GM12873 (cell line): Measurements from ENCODE around the gene B4GALNT3.

Source experiments
- TF ChIP-seq, protein P1 (sequence below): IDR thresholded peaks from 2 replicates; pipeline ENCODE4 v1.5.1; 2012; ENCODE audit warnings: low read depth, mild to moderate bottlenecking, moderate library complexity, low read length, control low read depth; ENCODE audit not compliant: insufficient read depth; ENCODE audit errors: missing control alignments

Gene B4GALNT3

GRCh38 chr12:581321-581720 lies 121.6 kb downstream of the B4GALNT3 start:
- TF ChIP-seq, protein P1, sequence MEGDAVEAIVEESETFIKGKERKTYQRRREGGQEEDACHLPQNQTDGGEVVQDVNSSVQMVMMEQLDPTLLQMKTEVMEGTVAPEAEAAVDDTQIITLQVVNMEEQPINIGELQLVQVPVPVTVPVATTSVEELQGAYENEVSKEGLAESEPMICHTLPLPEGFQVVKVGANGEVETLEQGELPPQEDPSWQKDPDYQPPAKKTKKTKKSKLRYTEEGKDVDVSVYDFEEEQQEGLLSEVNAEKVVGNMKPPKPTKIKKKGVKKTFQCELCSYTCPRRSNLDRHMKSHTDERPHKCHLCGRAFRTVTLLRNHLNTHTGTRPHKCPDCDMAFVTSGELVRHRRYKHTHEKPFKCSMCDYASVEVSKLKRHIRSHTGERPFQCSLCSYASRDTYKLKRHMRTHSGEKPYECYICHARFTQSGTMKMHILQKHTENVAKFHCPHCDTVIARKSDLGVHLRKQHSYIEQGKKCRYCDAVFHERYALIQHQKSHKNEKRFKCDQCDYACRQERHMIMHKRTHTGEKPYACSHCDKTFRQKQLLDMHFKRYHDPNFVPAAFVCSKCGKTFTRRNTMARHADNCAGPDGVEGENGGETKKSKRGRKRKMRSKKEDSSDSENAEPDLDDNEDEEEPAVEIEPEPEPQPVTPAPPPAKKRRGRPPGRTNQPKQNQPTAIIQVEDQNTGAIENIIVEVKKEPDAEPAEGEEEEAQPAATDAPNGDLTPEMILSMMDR, result no peak

DNA sequence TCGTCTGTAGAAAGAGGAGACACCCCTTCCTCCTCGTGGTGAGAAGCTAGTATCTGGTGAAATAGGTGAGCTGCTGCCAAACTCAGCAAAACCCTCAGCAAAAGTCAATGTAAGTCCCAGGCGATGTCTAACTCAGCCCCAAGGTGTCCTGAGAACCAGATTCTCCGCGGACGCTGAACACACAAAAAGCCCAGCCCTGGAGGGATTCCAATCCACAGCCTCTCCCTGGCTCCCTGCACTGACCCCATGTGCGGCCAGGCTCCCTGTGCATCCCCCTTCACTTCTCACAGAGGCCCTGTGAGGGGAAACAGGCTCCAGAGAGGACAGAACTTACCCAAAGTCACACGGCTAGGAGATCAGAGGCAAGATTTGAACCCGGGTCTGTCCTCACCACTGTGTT lies 122.0 kb downstream of the B4GALNT3 start:
- TF ChIP-seq, protein P1, result no peak

DNA sequence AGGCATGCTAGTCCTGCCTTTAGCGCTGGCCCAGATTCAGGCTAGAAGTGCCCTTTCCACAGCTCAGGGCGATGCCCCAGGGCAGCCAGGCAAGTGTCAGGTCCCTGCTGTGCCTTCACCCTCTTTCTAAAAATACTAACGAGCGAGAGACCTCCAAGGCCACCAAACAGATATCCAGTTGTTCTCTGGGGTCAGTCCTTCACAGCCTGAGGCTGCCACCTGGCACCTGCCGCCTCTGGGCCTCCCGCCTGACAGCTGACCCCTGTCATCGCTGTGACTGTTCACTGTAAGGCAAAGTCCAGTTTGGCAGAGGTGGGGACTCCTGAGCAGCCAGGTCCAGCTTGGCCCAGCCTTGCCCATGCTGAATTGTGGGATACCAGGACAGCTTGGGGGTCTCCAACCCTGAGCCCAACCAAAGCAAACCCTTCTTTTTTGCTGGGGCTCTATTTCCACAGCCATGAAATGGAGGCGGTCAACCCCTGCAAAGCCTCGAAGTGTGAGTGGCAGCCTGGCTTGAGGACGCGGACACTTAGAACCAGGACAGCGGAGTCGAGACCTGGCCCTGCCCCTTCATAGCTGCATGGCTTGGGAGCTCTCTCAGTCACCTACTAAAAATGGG lies 123.6 kb downstream of the B4GALNT3 start:
- TF ChIP-seq, protein P1, result no peak

GRCh38 chr12:585062-586061 lies 125.6 kb downstream of the B4GALNT3 start:
- TF ChIP-seq, protein P1, result no peak

DNA sequence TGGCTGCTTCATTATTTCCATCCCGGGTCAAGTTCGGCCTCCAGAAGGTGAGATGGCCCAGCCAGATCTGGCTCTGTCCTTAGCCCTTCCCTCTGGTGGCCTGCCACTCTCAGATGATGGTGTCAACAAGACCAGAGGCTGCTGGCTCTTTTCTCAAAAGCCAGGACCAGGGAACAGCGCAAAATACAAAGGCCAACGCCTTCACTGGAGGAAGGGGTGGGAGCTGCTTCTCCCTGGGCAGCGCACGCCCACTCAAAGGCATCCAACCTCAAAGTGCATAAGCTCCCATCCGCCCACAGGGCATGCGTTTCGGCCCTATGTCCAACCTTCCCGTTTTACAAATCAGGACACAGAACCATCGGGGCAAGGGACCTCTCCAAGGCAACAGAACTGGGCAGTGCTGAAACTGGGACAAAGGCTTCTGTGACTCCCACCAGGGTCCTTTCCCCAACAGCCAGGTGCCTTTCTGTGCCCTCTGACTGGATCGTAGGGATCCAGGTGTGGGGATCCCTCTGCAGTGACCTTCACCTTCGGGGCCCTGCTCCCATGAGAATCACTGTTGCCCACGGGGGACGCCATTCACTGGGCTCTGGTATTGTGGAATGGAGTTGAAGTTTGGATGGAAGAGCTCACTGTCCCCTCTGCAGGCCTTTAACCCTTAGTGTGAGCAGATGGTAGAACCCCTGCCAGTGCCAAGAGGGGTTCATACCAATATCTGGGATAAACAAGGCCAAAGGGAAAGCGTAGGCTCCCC lies 126.8 kb downstream of the B4GALNT3 start:
- TF ChIP-seq, protein P1, result no peak

- TF ChIP-seq, protein P1, result no peak
Observed at GRCh38 chr12:587132-588023, 127.6 kb downstream of the B4GALNT3 start.
